ENCODE results near the gene SCYL2.
"Not testable (repeated sequence)": the region's sequence is repeated elsewhere in the genome, so short reads cannot be mapped to it uniquely, and the experiment has no call there.

Gene SCYL2

DNA sequence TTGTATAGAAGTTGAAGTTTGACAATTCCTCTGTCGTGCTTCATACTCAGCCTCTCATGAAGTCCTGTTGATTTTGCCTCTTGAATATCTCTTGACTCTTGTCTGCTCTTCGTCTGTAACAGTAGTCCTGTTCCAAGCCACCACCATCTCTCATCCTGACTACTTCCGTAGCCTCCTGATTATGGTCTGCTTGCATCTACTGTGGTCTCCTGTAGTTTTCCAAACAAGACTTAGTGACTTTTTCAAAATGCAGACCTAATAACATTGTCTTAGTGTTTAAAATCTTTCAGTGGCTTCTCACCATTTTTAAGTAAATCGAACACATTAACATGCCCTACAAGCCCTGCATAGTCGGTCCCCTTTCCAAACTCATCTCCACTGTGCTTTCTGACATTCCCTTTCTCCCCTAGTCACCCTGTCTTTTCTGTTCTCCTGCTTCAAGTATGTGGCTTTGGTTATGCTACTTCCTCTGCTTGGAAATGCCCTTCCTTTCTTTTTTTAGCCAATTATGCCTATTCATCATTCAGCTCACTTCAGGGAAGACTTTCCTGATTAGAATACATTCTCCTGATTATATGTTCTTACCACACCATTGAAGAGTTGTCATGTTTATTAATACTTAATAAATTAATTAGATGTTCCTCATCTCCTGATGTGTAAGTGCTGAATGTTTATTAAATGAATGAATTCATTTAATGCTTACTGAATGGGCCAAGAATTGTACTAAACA is 2.0 kb downstream of the SCYL2 start:
- in situ Hi-C loops (cut with HindIII; ENCODE audit: low pct_unique_long_range_greater_than_20kb, low sequenced_read_pairs), result no loop called here
- TF ChIP-seq JUND (IDR thresholded peaks at IDR 0.05; ENCODE audit: low read depth), result no peak
- DNase-seq (ENCODE audit: low read depth in 1 of 2, low spot score in 1 of 2), result peak in 1 of 2 experiments; percentile 12

DNA sequence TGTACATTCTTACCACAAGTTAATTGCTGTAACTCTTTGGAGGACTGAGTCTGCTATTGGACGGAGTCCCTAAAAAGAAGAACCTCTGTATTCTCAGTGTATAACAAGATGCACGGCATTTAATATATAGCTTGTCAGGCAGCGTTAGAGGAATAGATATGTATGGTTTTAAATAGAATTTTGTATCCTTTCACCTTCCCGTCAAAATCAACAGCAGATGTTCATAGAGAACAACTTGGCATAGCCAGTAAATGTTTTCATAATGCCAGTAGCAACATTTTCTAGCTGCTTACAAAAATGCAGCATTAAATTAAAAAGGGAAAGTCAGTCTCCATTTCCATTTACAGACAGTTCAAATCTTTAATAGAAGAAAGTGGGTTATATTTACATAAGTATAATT is 6.8 kb downstream of the SCYL2 start:
- TF ChIP-seq JUND (IDR thresholded peaks at IDR 0.05; ENCODE audit: low read depth), result no peak
- in situ Hi-C loops (cut with HindIII; ENCODE audit: low pct_unique_long_range_greater_than_20kb, low sequenced_read_pairs), result no loop called here
- no peak for DNase-seq (ENCODE audit: low read depth in 1 of 2, low spot score in 1 of 2)

DNA sequence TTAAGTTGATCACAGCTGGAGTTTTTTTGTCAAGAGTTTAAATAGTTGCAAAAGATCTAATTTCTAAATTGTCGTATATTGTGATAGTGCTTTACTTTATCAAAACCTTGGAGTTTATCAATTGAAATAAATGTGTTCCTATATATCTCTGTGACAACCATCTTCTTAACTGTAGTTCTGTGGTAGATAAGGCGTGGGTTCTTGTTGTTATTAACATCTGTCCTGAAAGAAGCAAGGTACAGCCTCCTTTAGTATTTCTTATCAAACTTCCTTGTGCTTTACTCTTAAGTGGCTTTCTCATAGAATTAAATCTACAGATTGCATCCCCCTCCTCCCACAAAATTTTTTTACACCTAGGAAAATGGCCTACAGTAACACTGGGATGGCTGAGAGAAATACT is 7.3 kb downstream of the SCYL2 start:
- DNase-seq (ENCODE audit: low read depth in 1 of 2, low spot score in 1 of 2), result no peak
- TF ChIP-seq JUND (IDR thresholded peaks at IDR 0.05; ENCODE audit: low read depth), result no peak
- in situ Hi-C loops (cut with HindIII; ENCODE audit: low pct_unique_long_range_greater_than_20kb, low sequenced_read_pairs), result no loop called here

DNA sequence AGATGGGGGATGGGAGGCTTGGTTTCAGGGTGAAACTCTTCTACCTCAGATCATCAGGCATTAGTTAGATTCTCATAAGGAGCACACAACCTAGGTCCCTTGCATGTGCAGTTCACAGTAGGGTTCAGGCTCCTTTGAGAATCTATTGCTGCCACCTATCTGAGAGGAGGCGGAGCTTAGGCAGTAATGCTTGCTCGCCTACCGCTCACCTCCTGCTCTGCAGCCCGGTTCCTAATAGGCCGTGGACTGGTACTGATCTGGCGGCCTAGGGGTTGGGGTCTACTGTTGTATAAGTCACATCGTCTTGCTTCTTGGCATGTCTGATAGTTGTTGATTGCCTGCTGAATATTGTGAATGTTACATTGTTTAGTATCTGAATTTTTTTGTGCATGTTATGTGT is 12.2 kb downstream of the SCYL2 start:
- no peak for DNase-seq (ENCODE audit: low read depth in 1 of 2, low spot score in 1 of 2)
- in situ Hi-C loops (cut with HindIII; ENCODE audit: low pct_unique_long_range_greater_than_20kb, low sequenced_read_pairs), result no loop called here
- no peak for TF ChIP-seq JUND (IDR thresholded peaks at IDR 0.05; ENCODE audit: low read depth)

DNA sequence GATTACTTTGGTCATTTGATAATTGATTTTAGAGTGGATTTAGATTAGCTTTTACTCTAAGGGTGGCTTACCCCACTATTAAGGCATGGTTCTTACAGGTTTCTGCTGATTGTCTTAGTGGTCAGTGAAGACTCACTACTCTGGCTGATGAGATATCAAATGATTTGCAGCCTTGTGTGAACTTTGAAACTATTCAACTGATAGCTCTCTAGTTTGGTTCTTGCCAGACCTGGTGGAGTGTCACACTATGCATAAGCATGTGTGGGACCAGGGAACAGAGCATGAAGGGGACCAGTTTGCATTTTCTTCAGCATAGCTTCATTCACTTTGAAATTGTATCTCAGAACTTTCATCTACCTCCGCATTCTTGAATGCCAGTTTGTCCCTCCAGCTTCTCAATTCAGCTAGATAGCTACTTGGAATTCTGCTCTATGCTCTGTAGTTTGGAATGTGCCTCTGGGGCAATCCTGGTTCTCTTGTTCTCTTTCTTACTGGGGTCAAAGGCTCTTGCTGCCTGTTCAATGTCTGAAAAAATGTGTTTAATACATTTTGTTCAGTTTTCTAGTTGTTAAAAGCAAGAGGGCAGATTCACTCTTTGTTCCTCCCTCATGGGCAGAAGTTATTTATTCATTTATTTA is 12.7 kb downstream of the SCYL2 start:
- DNase-seq (ENCODE audit: low read depth in 1 of 2, low spot score in 1 of 2), result peak; percentile 33 to 67
- TF ChIP-seq JUND (IDR thresholded peaks at IDR 0.05; ENCODE audit: low read depth), result no peak
- in situ Hi-C loops (cut with HindIII; ENCODE audit: low pct_unique_long_range_greater_than_20kb, low sequenced_read_pairs), result no loop called here

DNA sequence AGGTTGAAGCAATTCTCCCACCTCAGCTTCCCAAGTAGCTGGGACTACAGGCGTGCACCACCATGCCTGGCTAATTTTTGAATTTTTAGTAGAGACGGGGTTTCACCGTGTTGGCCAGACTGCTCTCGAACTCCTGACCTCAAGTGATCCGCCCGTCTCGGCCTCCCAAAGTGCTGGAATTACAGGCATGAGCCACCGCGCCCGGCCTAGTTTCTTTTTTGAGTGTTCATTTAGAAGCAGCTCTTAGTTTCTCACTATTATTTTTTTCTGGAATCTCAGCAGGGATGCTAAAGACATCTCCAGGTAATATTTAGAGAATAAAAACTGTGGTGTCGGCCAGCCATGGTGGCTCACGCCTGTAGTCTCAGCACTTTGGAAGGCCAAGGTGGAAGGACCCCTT is 17.6 kb downstream of the SCYL2 start:
- in situ Hi-C loops (cut with HindIII; ENCODE audit: low pct_unique_long_range_greater_than_20kb, low sequenced_read_pairs); DNase-seq (ENCODE audit: low read depth in 1 of 2, low spot score in 1 of 2): not testable (repeated sequence)

DNA sequence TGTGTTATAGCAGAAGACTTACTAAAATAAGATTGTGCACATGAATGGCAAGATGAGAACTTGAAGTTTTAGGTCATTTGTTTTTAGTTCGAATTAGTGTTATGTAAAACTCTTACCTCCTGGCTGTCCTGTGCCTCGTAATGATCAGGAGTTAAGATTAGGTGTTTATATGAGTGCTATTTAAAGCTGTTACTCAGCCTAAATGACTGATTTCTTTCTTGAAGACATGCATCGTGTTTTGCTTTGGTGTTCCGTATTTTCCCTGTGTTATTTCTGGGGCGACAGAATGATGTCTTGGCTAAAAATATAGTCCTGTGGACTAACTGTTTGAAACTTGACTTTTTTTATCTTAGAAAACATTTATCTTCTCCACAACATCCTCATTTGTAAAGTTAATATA is 22.1 kb downstream of the SCYL2 start:
- no peak for DNase-seq (ENCODE audit: low read depth in 1 of 2, low spot score in 1 of 2)
- TF ChIP-seq JUND (IDR thresholded peaks at IDR 0.05; ENCODE audit: low read depth), result no peak
- in situ Hi-C loops (cut with HindIII; ENCODE audit: low pct_unique_long_range_greater_than_20kb, low sequenced_read_pairs), result no loop called here

DNA sequence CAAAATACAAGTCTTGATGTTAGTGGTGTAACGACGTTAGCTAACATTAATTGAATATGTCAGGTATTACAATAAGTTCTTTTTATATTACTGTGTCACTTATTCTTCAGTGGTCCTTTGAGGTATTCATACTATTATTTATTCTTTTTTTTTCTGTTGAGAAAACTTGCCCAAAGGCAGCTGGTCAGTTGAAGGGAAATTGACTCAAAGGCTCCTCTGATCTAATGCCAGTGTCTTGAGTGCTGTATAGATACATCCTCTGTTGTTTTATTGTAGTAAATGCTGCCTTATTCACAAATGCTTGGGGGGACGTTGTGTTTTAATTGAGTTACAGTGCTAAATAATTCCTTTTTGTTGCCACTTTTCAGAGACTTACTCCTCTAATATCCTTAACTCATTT is 23.0 kb downstream of the SCYL2 start:
- in situ Hi-C loops (cut with HindIII; ENCODE audit: low pct_unique_long_range_greater_than_20kb, low sequenced_read_pairs), result no loop called here
- no peak for DNase-seq (ENCODE audit: low read depth in 1 of 2, low spot score in 1 of 2)
- TF ChIP-seq JUND (IDR thresholded peaks at IDR 0.05; ENCODE audit: low read depth), result no peak

DNA sequence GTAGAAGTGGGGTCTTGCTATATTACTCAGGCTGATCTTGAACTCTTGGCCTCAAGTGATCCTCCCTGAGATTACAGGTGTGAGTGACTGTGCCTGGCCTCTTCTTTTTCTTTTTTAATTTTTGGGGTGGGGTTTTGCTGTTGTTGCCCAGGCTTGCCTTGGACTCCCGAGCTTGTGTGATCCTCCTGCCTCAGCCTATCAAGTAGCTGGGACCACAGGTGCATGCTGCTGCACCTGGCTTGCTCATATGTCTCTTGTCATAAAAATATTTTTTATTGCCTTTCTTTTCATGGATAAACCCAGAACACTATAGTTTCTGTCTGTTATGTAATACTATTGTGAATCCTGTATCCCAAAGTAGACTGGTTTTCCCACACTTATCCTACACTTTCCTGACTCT is 26.0 kb downstream of the SCYL2 start:
- TF ChIP-seq JUND (IDR thresholded peaks at IDR 0.05; ENCODE audit: low read depth), result no peak
- in situ Hi-C loops (cut with HindIII; ENCODE audit: low pct_unique_long_range_greater_than_20kb, low sequenced_read_pairs), result no loop called here
- no peak for DNase-seq (ENCODE audit: low read depth in 1 of 2, low spot score in 1 of 2)

DNA sequence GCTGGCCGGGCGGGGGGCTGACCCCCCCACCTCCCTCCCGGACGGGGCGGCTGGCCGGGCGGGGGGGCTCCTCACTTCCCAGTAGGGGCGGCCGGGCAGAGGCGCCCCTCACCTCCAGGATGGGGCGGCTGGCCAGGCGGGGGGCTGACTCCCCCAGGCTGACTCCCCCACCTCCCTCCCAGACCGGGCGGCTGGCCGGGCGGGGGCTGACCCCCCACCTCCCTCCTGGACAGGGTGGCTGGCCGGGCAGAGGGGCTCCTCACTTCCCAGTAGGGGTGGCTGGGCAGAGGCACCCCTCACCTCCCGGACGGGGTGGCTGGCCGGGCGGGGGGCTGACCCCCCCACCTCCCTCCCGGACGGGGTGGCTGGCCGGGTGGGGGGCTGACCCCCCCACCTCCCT is 27.4 kb downstream of the SCYL2 start:
- in situ Hi-C loops (cut with HindIII; ENCODE audit: low pct_unique_long_range_greater_than_20kb, low sequenced_read_pairs); DNase-seq (ENCODE audit: low read depth in 1 of 2, low spot score in 1 of 2): not testable (repeated sequence)

DNA sequence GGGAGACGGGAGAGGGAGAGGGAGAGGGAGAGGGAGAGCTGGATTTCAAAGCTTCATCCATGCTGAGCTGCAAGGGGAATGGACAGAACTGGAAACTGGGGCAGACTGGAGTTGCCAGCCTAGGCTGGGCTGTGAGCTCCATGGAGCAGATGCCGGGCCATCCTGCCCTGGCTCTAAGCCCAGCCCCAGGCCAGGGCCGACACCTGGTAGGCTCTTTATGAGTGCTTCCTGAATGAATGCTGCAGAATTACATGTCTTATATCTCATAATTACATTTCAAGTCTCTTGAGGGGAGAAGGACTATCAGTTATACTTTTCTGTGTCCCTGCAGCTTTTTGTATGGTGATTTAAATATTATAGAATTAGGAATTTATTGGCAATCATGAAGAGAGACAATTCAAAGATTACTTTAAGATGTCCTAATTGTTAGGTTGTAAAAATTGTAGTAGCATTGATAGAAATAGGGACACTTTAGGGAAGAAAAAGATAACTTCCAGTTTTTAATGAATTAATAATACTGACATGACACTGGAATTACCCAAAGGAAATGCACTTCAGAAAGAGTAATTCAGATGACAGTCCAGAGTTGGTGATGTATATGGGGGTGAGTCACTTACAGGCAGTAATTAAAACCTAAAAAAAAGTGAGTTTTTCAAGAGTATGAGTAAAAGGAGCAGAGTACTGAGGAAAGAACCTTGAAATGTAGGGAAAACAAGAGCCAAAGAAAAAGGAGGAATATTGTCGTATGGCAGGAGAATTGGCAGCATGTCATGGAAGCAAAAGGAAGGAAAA is 29.0 kb downstream of the SCYL2 start:
- DNase-seq (ENCODE audit: low read depth in 1 of 2, low spot score in 1 of 2), result no peak
- in situ Hi-C loops (cut with HindIII; ENCODE audit: low pct_unique_long_range_greater_than_20kb, low sequenced_read_pairs), result no loop called here
- TF ChIP-seq JUND (IDR thresholded peaks at IDR 0.05; ENCODE audit: low read depth), result no peak

DNA sequence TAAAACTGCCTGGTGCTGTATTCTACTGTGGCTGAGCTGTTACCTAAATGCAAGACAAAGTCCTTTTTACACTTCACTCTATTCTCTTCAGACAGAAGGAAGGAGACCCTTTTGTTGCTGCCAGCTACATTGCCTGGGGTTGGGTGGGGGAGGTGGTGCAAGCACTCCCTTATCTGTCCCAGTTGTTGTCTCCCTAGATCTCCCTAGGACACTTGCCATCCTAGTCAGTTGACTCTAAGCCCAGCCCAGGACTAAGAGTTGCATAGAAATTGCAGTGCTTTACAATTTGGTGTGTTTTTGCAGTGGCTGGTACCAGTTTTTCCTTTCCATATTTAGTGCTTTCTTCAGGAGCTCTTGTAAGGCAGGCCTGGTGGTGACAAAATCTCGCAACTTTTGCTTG is 35.1 kb downstream of the SCYL2 start:
- in situ Hi-C loops (cut with HindIII; ENCODE audit: low pct_unique_long_range_greater_than_20kb, low sequenced_read_pairs), result no loop called here
- DNase-seq (ENCODE audit: low read depth in 1 of 2, low spot score in 1 of 2), result no peak
- no peak for TF ChIP-seq JUND (IDR thresholded peaks at IDR 0.05; ENCODE audit: low read depth)

DNA sequence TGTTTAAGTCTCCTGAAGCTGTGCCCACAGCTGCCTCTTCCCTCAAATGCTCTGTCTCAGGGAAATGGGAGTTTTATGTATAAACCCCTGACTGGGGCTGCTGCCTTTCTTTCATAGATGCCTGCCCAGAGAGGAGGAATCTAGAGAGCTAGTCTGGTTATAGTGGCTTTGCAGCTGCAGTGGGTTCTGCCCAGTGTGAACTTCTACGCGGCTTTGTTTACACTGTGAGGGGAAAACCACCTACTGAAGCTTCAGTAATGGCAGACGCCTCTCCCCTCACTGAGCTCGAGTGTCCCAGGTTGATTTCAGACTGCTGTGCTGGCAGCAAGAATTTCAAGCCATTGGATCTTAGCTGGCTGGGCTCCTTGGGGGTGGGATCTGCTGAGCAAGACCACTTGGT is 36.9 kb downstream of the SCYL2 start:
- no peak for DNase-seq (ENCODE audit: low read depth in 1 of 2, low spot score in 1 of 2)
- no peak for TF ChIP-seq JUND (IDR thresholded peaks at IDR 0.05; ENCODE audit: low read depth)
- in situ Hi-C loops (cut with HindIII; ENCODE audit: low pct_unique_long_range_greater_than_20kb, low sequenced_read_pairs), result no loop called here

DNA sequence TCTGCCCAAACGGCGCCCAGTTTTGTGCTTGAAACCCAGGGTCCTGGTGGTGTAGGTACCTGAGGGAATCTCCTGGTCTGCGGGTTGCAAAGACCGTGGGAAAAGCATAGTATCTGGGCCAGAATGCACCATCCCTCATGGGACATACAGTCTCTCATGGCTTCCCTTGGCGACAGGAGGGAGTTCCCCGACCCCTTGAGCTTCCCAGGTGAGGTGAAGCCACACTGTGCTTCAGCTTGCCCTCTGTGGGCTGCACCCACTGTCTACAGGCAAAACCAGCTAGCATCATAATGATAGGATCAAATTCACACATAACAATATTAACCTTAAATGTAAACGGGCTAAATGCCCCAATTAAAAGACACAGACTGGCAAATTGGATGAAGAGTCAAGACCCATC is 37.4 kb downstream of the SCYL2 start:
- in situ Hi-C loops (cut with HindIII; ENCODE audit: low pct_unique_long_range_greater_than_20kb, low sequenced_read_pairs); DNase-seq (ENCODE audit: low read depth in 1 of 2, low spot score in 1 of 2): not testable (repeated sequence)

DNA sequence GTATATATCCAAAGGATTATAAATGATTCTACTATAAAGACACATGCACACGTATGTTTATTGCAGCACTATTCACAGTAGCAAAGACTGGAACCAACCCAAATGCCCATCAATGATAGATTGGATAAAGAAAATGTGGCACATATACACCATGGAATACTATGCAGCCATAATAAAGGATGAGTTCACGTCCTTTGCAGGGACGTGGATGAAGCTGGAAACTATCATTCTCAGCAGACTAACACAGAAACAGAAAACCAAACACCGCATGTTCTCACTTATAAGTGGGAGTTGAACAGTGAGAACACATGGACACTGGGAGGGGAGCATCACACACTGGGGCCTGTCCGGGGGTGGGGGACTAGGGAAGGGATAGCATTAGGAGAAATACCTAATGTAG is 41.2 kb downstream of the SCYL2 start:
- in situ Hi-C loops (cut with HindIII; ENCODE audit: low pct_unique_long_range_greater_than_20kb, low sequenced_read_pairs); DNase-seq (ENCODE audit: low read depth in 1 of 2, low spot score in 1 of 2): not testable (repeated sequence)
